Ovary (tissue), 9 donors: ENCODE results near the gene ACR. TPM values are rescaled to one million over a fixed set of nuclear protein-coding genes. Genes with fewer than 3 reads are reported as not detected.

Experiments used
- DNase-seq, 5 donors: peaks; one replicate each; pipeline ENCODE4 v3.0.0-alpha.2; 2019 to 2020
- H3K27ac ChIP-seq, 2 donors: fragments of 200-600 bp; one replicate each; pipeline versions ENCODE4 v1.5.1 to v1.8.0; 2019 to 2022
- H3K27me3 ChIP-seq: fragments of 200-600 bp; one replicate; pipeline ENCODE4 v1.8.0; 2022
- H3K36me3 ChIP-seq: fragments of 200-600 bp; sonication (generic); one replicate; pipeline ENCODE4 v1.5.1; 2019
- H3K4me1 ChIP-seq: one replicate; pipeline ENCODE4 v1.8.1; 2013; ENCODE audit warnings: mild to moderate bottlenecking, moderate library complexity; ENCODE audit not compliant: insufficient read depth
- H3K4me3 ChIP-seq: fragments of 200-600 bp; sonication (generic); one replicate; pipeline ENCODE4 v1.5.1; 2017
- H3K9me3 ChIP-seq, 2 donors: fragments of 200-600 bp in 1 of 2; sonication (generic) in 1 of 2; one replicate each; pipeline versions ENCODE4 v1.5.1 to v1.8.1; 2013 to 2019; ENCODE audit warnings: mild to moderate bottlenecking in 1 of 2, moderate library complexity in 1 of 2
- EP300 ChIP-seq: sonication (generic); formaldehyde crosslinking; IDR thresholded peaks from one replicate; pipeline ENCODE4 v1.6.1; 2017; ENCODE audit warnings: antibody characterized with exemption
- POLR2A ChIP-seq: fragments of 450-650 bp; IDR thresholded peaks from one replicate; pipeline ENCODE4 v1.6.1; 2017; ENCODE audit warnings: antibody characterized with exemption, mild to moderate bottlenecking, moderate library complexity
- WGBS, 3 donors: extraction: QIAGEN DNeasy Blood & Tissue Kit in 1 of 3; methylation state at CpG; one replicate each; pipeline versions ENCODE4 v1.1.5 to v1.1.7; 2013 to 2017; 5-methylcytosine and 5-hydroxymethylcytosine counted together
- intact Hi-C, 4 donors: fragments of 100-400 bp; cut with DNase I; formaldehyde crosslinking; loops; one replicate each; pipeline versions ENCODE4 v1.11.0 to v1.15.1; 2022 to 2023
- polyA plus RNA-seq, 2 donors: library from polyadenylated mRNA; stranded (reverse); fragments of 200-250 nt in 1 of 2; fragments of 350-450 nt in 1 of 2; fragmentation: Illumina TruSeq in 1 of 2; extraction: RNeasy Lipid Tissue Mini Kit (QIAGEN cat#74804) in 1 of 2; gene quantifications; one replicate each; pipeline ENCODE4 v1.2.3, GENCODE V29; 2013 to 2014
- total RNA-seq, 7 donors: library from RNA; depleted of rRNA in 2 of 7; stranded (reverse); fragments of >200 nt in 2 of 7; fragmentation: NEBNext Ultra II Directional in 3 of 7; extraction: Animal tissue kit (Norgen Biotek cat#: 25700) in 3 of 7; gene quantifications; one replicate each; pipeline versions ENCODE4 v1.1.0 to v1.2.4, GENCODE V29; 2016 to 2023
- TF ChIP-seq, protein P1 (sequence below), 3 donors: fragments of 450-650 bp in 2 of 3; fragments of 200-600 bp in 1 of 3; IDR thresholded peaks; one replicate each; pipeline versions ENCODE4 v1.5.1 to v1.8.0; 2016 to 2022; ENCODE audit warnings: antibody characterized with exemption in 3 of 3, mild to moderate bottlenecking in 1 of 3
- donor health status: DM: no; HTN: no; CAD: no; lungs with moderate emphysema.
- donor health status: DM: no; HTN: no; CAD: no.
- donor health status: Bipolar disorder and iron deficiency.
- donor health status: DM: yes; HTN: yes; CAD: no.
- donor health status: DM: no; HTN: no; CAD: no.
- donor health status: DM: yes; HTN: yes; CAD: no.

The ACR gene
- total and polyA plus RNA-seq, 9 donors: 0.25 to 1.3 (median 0.33) TPM; not detected in 4

DNA sequence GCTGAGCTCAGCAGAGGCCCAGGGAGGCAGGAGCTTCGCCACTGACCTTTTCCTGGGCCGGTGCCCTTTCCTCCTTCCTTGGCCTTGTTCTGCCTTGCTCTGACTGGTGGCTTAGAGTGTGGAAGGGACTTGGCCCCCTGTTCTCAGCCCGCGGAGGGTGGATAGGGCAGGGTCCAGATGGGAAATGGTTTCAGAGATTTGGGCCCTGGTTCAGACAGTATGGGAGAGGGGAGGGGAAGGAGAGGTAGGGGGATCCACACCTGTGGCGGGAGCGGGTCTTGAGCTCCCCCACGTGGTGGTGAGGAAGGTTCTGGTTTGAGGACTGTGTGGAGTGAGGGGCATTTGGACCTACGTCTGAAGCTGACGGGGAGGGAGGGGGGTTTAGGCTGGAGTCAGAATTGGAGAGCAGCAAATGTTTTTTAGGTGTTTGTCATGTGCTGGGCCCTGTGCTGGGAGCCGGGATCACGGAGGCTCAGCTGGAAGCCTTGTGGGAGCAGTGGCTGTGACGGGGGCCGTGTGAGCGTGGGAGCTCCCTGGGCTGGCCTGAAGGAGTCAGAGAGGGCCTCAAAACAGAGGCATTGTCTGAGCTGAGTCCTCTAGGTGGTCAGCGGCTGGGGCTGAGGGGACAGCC is 38.1 kb upstream of the ACR start:
- intact Hi-C loops: no loop called here
- peaks cover 5% of the 10 kb centered on the region for H3K4me1 ChIP-seq
- no peak overlapping the region for H3K4me3 ChIP-seq
- no peaks in the 10 kb centered on the region for H3K36me3 ChIP-seq
- TF ChIP-seq, protein P1, sequence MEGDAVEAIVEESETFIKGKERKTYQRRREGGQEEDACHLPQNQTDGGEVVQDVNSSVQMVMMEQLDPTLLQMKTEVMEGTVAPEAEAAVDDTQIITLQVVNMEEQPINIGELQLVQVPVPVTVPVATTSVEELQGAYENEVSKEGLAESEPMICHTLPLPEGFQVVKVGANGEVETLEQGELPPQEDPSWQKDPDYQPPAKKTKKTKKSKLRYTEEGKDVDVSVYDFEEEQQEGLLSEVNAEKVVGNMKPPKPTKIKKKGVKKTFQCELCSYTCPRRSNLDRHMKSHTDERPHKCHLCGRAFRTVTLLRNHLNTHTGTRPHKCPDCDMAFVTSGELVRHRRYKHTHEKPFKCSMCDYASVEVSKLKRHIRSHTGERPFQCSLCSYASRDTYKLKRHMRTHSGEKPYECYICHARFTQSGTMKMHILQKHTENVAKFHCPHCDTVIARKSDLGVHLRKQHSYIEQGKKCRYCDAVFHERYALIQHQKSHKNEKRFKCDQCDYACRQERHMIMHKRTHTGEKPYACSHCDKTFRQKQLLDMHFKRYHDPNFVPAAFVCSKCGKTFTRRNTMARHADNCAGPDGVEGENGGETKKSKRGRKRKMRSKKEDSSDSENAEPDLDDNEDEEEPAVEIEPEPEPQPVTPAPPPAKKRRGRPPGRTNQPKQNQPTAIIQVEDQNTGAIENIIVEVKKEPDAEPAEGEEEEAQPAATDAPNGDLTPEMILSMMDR (IDR thresholded peaks at IDR 0.05): no peak
- TF ChIP-seq POLR2A (no peak), EP300 (no peak)
- H3K9me3 ChIP-seq: no peaks in the 10 kb centered on the region
- no peak overlapping the region for H3K27ac ChIP-seq
- DNase-seq: peak in 2 of 5 donors; percentile 5 to 10
- H3K27me3 ChIP-seq: no peaks in the 10 kb centered on the region
- 81 to 86% (median 81%) methylated on average over 11 to 15 of the region's 15 CpGs for WGBS, 3 donors

DNA sequence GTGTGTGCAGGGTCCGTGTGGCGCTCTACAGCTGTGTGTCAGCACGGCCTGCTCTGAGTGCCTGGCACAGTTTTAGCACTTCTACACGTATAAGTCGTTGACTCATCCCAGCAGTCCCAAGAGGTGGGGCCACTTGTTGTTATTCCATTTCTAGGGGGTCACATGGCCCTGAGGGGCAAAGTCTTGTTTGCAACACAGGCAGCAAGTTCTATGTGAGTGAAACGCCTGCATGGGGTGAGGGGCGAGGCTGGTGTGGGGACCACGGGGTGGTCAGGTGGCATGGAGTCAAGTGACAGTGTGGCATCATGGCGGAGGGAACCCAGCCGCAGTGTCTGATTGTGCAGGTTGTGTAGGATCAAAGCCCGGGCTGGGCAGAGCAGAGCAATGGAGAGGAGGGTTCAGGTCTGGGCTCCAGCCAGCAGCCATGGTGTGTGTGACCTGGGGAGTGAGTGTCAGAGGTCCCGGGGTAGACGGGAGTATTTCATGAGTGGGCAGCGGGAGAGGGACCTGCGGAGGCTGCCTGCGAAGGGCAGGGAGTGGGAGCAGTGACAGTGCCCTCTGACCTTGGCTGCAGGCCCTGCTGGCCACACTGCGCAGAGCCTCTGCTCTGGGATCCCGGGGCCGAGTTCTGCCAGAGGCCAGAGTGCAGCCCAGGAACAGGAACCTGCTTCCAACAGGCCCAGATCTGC is 37.5 kb upstream of the ACR start:
- peaks cover 5% of the 10 kb centered on the region for H3K4me1 ChIP-seq
- H3K9me3 ChIP-seq: no peaks in the 10 kb centered on the region
- no peak overlapping the region for H3K4me3 ChIP-seq
- no peaks in the 10 kb centered on the region for H3K36me3 ChIP-seq
- DNase-seq: peak in 1 of 5 donors; percentile 6
- intact Hi-C loops: no loop called here
- H3K27ac ChIP-seq: no peak overlapping the region
- no peaks in the 10 kb centered on the region for H3K27me3 ChIP-seq
- no peak for TF ChIP-seq POLR2A
- no peak for TF ChIP-seq EP300
- TF ChIP-seq, protein P1 (IDR thresholded peaks at IDR 0.05): no peak
- 76 to 84% (median 82%) methylated on average over 19 of the region's 19 CpGs for WGBS, 3 donors

DNA sequence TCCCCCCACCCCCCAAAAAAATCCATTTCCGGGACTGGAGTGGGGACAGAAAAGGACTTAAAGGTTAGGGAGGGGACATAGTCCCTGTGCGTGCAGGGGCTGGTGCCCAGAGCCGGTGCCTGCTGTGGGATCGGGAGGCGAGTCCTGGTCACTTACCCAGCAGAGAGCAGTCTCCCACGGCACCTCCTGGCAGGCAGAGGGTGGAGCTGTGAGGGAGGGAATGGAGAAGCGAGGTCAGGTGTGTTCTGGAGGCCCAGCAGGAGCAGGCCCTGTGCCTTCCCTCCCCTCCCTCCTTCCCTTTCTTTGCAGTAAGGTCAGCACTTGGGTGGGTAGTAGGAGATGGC is 37.0 kb upstream of the ACR start:
- intact Hi-C loops: no loop called here
- H3K36me3 ChIP-seq: no peaks in the 10 kb centered on the region

GRCh38 chr22:50701428-50702154 is 36.4 kb upstream of the ACR start:
- H3K27ac ChIP-seq: no peak overlapping the region
- 86 to 92% (median 88%) methylated on average over 11 of the region's 11 CpGs for WGBS, 3 donors
- no peaks in the 10 kb centered on the region for H3K36me3 ChIP-seq
- TF ChIP-seq, protein P1 (IDR thresholded peaks at IDR 0.05): no peak
- TF ChIP-seq POLR2A (no peak), EP300 (no peak)
- intact Hi-C loops: no loop called here
- DNase-seq: peak in 1 of 5 donors; percentile 3
- H3K9me3 ChIP-seq: no peaks in the 10 kb centered on the region
- H3K27me3 ChIP-seq: no peaks in the 10 kb centered on the region
- H3K4me1 ChIP-seq: peaks cover 5% of the 10 kb centered on the region
- no peak overlapping the region for H3K4me3 ChIP-seq

More for the DNA sequence above, 37.0 kb upstream of the ACR start:
- peaks cover 5% of the 10 kb centered on the region for H3K4me1 ChIP-seq
- H3K27me3 ChIP-seq: no peaks in the 10 kb centered on the region
- WGBS, 3 donors: 59 to 87% (median 65%) methylated on average over 7 of the region's 7 CpGs
- peak in 1 of 5 donors; percentile 9 for DNase-seq
- H3K9me3 ChIP-seq: no peaks in the 10 kb centered on the region
- TF ChIP-seq, protein P1 (IDR thresholded peaks at IDR 0.05): no peak
- no peak for TF ChIP-seq EP300
- TF ChIP-seq POLR2A: no peak
- no peak overlapping the region for H3K27ac ChIP-seq
- no peak overlapping the region for H3K4me3 ChIP-seq
